GM06990 (cell line): Measurements from ENCODE around the gene FEZ2.
A peak's percentile ranks its signal among the peaks of the same experiment; 100 is the strongest.

ENCODE experiments used
- DNase-seq: peaks from one replicate; pipeline ENCODE4 v3.0.0-alpha.2; 2011; ENCODE audit not compliant: insufficient read length; ENCODE audit errors: extremely low read depth
- H3K27me3 ChIP-seq: replicated peaks from 2 replicates; pipeline ENCODE4 v1.6.0; 2011; ENCODE audit warnings: low read length; ENCODE audit not compliant: control insufficient read depth, insufficient read depth
- H3K36me3 ChIP-seq: 2 replicates; pipeline ENCODE4 v1.5.1; 2011; ENCODE audit warnings: low read length; ENCODE audit not compliant: control insufficient read depth, insufficient read depth
- H3K4me3 ChIP-seq: replicated peaks from 2 replicates; pipeline ENCODE4 v1.5.1; 2011; ENCODE audit warnings: low read depth, mild to moderate bottlenecking, control low read depth, low read length
- CTCF ChIP-seq: IDR thresholded peaks from 2 replicates; pipeline ENCODE4 v1.5.1; 2011; ENCODE audit warnings: low read length, control low read depth, mild to moderate bottlenecking, inconsistent platforms; ENCODE audit not compliant: insufficient read depth, poor library complexity, severe bottlenecking

FEZ2 gene

GRCh38 chr2:36597532-36598377 is at the start of gene FEZ2:
FEZ2 (minus strand) TSS chr2:36598168; CDS start chr2:36598142, 26 bp downstream.
- TF ChIP-seq CTCF, result no peak
- Histone ChIP-seq H3K27me3 (no peaks in the 10 kb centered on the region), H3K36me3 (peaks cover 1% of the 10 kb centered on the region; the same call in 1 of the 2 replicates), H3K4me3 (peak within 1 kb of the TSS; percentile 82)
- DNase-seq, result peak; percentile 91

- no peak overlapping the region for H3K4me3 ChIP-seq
- no peak for DNase-seq
- no peak for TF ChIP-seq CTCF
Observed at GRCh38 chr2:36634981-36635597, 37.1 kb upstream of the FEZ2 start.

GRCh38 chr2:36633470-36634092 is 35.6 kb upstream of the FEZ2 start:
- no peak for DNase-seq
- no peaks in the 10 kb centered on the region for H3K27me3 ChIP-seq
- TF ChIP-seq CTCF, result no peak
- no peak overlapping the region for H3K4me3 ChIP-seq
- no peaks in the 10 kb centered on the region for H3K36me3 ChIP-seq

More at GRCh38 chr2:36634981-36635597, 37.1 kb upstream of the FEZ2 start:
- H3K36me3 ChIP-seq, result no peaks in the 10 kb centered on the region
- H3K27me3 ChIP-seq, result no peaks in the 10 kb centered on the region

GRCh38 chr2:36626756-36627155 is 28.8 kb upstream of the FEZ2 start:
- Histone ChIP-seq H3K36me3 (no peaks in the 10 kb centered on the region), H3K27me3 (no peaks in the 10 kb centered on the region), H3K4me3 (no peak overlapping the region)
- TF ChIP-seq CTCF, result no peak
- no peak for DNase-seq

- H3K4me3 ChIP-seq, result no peak overlapping the region
- H3K27me3 ChIP-seq, result no peaks in the 10 kb centered on the region
- TF ChIP-seq CTCF, result no peak
- no peak for DNase-seq
- no peaks in the 10 kb centered on the region for H3K36me3 ChIP-seq
Observed at GRCh38 chr2:36626071-36626470, 28.1 kb upstream of the FEZ2 start.
